Stomach smooth muscle (tissue), 2 donors: ENCODE results near the gene FGF14.

Experiments used
- H3K27ac ChIP-seq: one replicate; pipeline ENCODE4 v1.7.0; 2013; ENCODE audit warnings: mild to moderate bottlenecking, low read length, inconsistent platforms
- H3K27me3 ChIP-seq, 2 donors: one replicate each; pipeline ENCODE4 v1.7.0; 2013; ENCODE audit warnings: low read length in 2 of 2; ENCODE audit not compliant: insufficient read depth in 2 of 2, control insufficient read depth in 1 of 2
- H3K36me3 ChIP-seq, 2 donors: one replicate each; pipeline ENCODE4 v1.7.0; 2013; ENCODE audit warnings: low read length in 2 of 2; ENCODE audit not compliant: control insufficient read depth in 2 of 2, insufficient read depth in 2 of 2
- H3K4me1 ChIP-seq: one replicate; pipeline ENCODE4 v1.7.0; 2013; ENCODE audit warnings: low read length; ENCODE audit not compliant: control insufficient read depth, insufficient read depth
- H3K4me3 ChIP-seq, 2 donors: one replicate each; pipeline ENCODE4 v1.7.0; 2013; ENCODE audit warnings: low read length in 2 of 2
- H3K9ac ChIP-seq, 2 donors: one replicate each; pipeline ENCODE4 v1.7.0; 2013; ENCODE audit warnings: low read length in 2 of 2, mild to moderate bottlenecking in 1 of 2
- H3K9me3 ChIP-seq, 2 donors: one replicate each; pipeline ENCODE4 v1.7.0; 2013; ENCODE audit warnings: low read length in 2 of 2; ENCODE audit not compliant: control insufficient read depth in 2 of 2
- donor health status: healthy.
- donor health status: Pancreatic carcinoma.

FGF14 gene

GRCh38 chr13:102401766-102402165 is at the start of gene FGF14:
TSS of gene FGF14 (minus strand) at chr13:102402048.
- no peaks in the 10 kb centered on the region for H3K9me3 ChIP-seq
- peak within 1 kb of the TSS; percentile 3 for H3K27ac ChIP-seq
- peak within 1 kb of the TSS; percentile 54 to 71 for H3K9ac ChIP-seq
- H3K36me3 ChIP-seq, result no peaks in the 10 kb centered on the region
- H3K4me3 ChIP-seq, result peak within 1 kb of the TSS; percentile 83 to 88
- H3K27me3 ChIP-seq, result peaks cover 0 to 2% of the 10 kb centered on the region in 2 donors
- H3K4me1 ChIP-seq, result no peaks in the 10 kb centered on the region

GRCh38 chr13:102443249-102443648 is 41.4 kb upstream of the FGF14 start:
- Histone ChIP-seq H3K9me3 (no peaks in the 10 kb centered on the region), H3K36me3 (no peaks in the 10 kb centered on the region), H3K4me3 (no peak overlapping the region), H3K4me1 (no peaks in the 10 kb centered on the region), H3K27ac (no peak overlapping the region), H3K9ac (no peak overlapping the region), H3K27me3 (no peaks in the 10 kb centered on the region)

- H3K27me3 ChIP-seq, result no peaks in the 10 kb centered on the region
- no peaks in the 10 kb centered on the region for H3K4me1 ChIP-seq
- H3K36me3 ChIP-seq, result no peaks in the 10 kb centered on the region
- no peaks in the 10 kb centered on the region for H3K9me3 ChIP-seq
- H3K4me3 ChIP-seq, result no peak overlapping the region
- no peak overlapping the region for H3K9ac ChIP-seq
- no peak overlapping the region for H3K27ac ChIP-seq
Measured at GRCh38 chr13:102441085-102441484, 39.2 kb upstream of the FGF14 start.

GRCh38 chr13:102440259-102440936 is 38.5 kb upstream of the FGF14 start:
- Histone ChIP-seq H3K9me3 (no peaks in the 10 kb centered on the region), H3K9ac (no peak overlapping the region), H3K27ac (no peak overlapping the region)

GRCh38 chr13:102422690-102423089 is 20.8 kb upstream of the FGF14 start:
- Histone ChIP-seq H3K27me3 (no peaks in the 10 kb centered on the region), H3K9me3 (no peaks in the 10 kb centered on the region), H3K9ac (no peak overlapping the region), H3K4me1 (no peaks in the 10 kb centered on the region), H3K36me3 (no peaks in the 10 kb centered on the region), H3K27ac (no peak overlapping the region), H3K4me3 (no peak overlapping the region)

More at GRCh38 chr13:102440259-102440936, 38.5 kb upstream of the FGF14 start:
- Histone ChIP-seq H3K36me3 (no peaks in the 10 kb centered on the region), H3K4me3 (no peak overlapping the region), H3K27me3 (no peaks in the 10 kb centered on the region), H3K4me1 (no peaks in the 10 kb centered on the region)

- no peaks in the 10 kb centered on the region for H3K36me3 ChIP-seq
- H3K4me1 ChIP-seq, result no peaks in the 10 kb centered on the region
- no peak overlapping the region for H3K27ac ChIP-seq
- peaks cover 0 to 2% of the 10 kb centered on the region in 2 donors for H3K27me3 ChIP-seq
- no peaks in the 10 kb centered on the region for H3K9me3 ChIP-seq
- H3K9ac ChIP-seq, result no peak overlapping the region
- no peak overlapping the region for H3K4me3 ChIP-seq
Measured at GRCh38 chr13:102405499-102406100, 3.8 kb upstream of the FGF14 start.

- Histone ChIP-seq H3K27ac (peak overlapping the region; percentile 3), H3K4me3 (peak overlapping the region; percentile 83 to 88), H3K9me3 (no peaks in the 10 kb centered on the region), H3K36me3 (no peaks in the 10 kb centered on the region), H3K9ac (peak overlapping the region; percentile 54 to 71), H3K4me1 (no peaks in the 10 kb centered on the region), H3K27me3 (peaks cover 0 to 2% of the 10 kb centered on the region in 2 donors)
Measured at GRCh38 chr13:102402290-102402689, 442 bp upstream of the FGF14 start.

- Histone ChIP-seq H3K9me3 (no peaks in the 10 kb centered on the region), H3K9ac (peak overlapping the region; percentile 54 to 71), H3K36me3 (no peaks in the 10 kb centered on the region), H3K4me3 (peak overlapping the region; percentile 83 to 88), H3K27ac (no peak overlapping the region), H3K4me1 (no peaks in the 10 kb centered on the region), H3K27me3 (peaks cover 0 to 2% of the 10 kb centered on the region in 2 donors)
Measured at GRCh38 chr13:102401265-102401664, 583 bp downstream of the FGF14 start.

GRCh38 chr13:102400675-102401145 is 1.1 kb downstream of the FGF14 start:
- Histone ChIP-seq H3K9ac (peak overlapping the region; percentile 54 to 71), H3K36me3 (no peaks in the 10 kb centered on the region), H3K27me3 (peaks cover 0 to 2% of the 10 kb centered on the region in 2 donors), H3K27ac (peak overlapping the region; percentile 43), H3K4me3 (peak overlapping the region; percentile 83 to 88), H3K4me1 (no peaks in the 10 kb centered on the region), H3K9me3 (no peaks in the 10 kb centered on the region)

GRCh38 chr13:102399791-102400674 is 1.8 kb downstream of the FGF14 start:
- Histone ChIP-seq H3K27ac (peak overlapping the region; percentile 43), H3K4me1 (no peaks in the 10 kb centered on the region), H3K4me3 (peak overlapping the region; percentile 83 to 88), H3K9me3 (no peaks in the 10 kb centered on the region), H3K27me3 (peaks cover 0 to 2% of the 10 kb centered on the region in 2 donors), H3K9ac (peak overlapping the region; percentile 54 to 62), H3K36me3 (no peaks in the 10 kb centered on the region)
